IMR-90 (cell line): Measurements from ENCODE around the gene STUM.

Source experiments
- CTCF ChIP-seq: conservative IDR thresholded peaks from 2 replicates; pipeline ENCODE4 v1.5.1; 2012; ENCODE audit warnings: mild to moderate bottlenecking, low read depth, low read length, improper control_type of control experiment
- POLR2A ChIP-seq: IDR thresholded peaks from 2 replicates; pipeline ENCODE4 v1.6.1; 2012; ENCODE audit warnings: mild to moderate bottlenecking, low read depth, low read length

DNA sequence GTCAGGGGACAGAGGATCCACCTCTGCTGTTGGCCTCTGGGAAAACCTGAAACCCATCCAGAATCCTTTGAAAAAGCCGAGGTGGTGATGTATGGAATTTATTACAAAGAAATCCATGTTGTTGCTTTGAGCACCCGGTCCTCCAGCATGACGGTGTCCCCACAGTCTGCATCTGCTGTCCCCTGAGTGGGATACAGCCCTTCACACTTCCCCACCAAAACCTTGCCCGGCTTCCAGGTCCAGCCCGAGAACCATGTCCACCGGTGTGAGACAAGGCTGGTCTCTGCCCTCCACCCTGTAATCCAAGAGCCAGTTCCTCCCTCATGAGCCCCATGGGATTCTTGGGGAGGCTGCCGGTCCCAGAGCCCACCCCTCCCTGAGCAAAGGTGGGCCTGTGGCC, 70.5 kb downstream of the STUM start:
- TF ChIP-seq CTCF (no peak), POLR2A (no peak)
